Superior temporal gyrus (tissue), 1 donor: ENCODE data around the gene SAP130.
A peak's percentile ranks its signal among the peaks of the same experiment; 100 is the strongest.

ENCODE experiments used
- DNase-seq: peaks from one replicate; pipeline ENCODE4 v3.0.0-alpha.2; 2016; ENCODE audit errors: extremely low spot score

Gene SAP130

DNA sequence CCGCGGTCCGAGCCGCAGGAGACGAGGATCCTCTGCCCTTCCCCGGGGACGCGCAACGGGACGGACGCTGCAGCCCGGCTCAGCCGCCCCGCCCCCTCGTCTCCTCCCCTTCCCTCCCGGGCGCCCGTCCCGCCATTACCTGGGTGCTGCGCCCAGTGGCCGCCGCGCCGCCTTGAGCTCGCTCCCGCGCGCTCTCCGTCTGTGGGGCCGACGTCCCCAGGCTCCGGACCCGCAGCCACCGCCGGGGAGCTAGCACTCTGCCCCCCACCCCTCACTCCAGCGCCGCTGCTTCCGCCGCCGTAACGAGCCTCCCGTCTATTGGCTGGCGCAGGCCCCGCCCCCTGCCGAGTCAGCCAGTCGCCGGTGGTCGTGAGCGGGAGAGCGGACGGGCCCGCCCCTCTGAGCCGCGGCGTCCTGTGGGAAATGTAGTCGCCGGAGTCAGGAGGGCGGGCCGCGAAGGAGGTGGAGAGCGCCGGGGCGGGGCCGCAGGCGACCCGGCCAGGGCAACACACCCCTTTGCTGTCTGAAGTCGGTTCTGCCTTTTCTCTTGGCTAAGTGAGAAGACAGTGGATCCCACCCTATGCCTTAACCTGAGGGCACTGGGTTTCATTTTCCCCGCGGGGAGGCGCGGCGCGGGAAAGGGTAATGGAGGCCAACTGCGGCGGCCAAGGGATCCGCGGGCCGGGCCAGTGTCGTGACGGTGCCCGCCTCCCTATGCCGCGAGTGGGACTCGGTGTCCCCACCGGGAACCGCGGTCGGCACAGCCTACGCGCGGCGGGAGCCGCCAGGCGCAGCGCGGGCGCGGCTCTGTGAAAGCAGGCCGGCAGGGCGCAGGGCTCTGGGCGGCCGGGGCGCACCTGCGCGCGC, at the start of gene SAP130:
Gene SAP130 (minus strand): TSS at position 259 of the 867 bp plus-strand sequence. CDS start 1,767 bp downstream, outside the sequence.
- DNase-seq: peak; percentile 93

DNA sequence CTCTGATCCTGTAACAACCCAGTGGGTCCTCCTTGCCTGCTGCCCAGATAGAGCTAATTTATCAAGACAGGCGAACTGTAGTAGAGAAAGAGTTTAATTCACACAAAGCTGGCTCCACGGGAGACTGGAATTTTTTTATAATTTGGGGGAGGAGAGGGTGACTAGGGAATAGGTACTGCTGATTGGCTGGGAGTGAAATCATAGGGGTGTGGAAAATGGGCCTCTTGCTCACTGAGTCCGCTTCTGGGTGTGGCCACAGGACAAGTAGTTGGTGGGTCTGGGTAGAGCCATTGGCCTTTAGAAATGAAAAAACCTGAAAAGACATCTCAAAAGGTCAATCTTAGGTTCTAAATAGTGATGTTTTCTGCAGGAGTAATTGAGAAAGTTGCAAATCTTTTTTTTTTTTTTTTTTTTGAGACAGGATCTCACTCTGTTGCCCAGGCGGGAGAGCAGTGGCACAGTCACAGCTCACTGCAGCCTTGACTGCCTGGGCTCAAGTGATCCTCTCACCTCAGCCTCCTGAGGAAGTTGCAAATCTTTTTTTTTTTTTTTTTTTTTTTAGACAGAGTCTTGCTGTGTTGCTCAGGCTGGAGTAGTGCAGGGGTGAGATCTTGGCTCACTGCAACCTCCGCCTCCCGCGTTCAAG, 48.7 kb upstream of the SAP130 start:
- DNase-seq: no peak

DNA sequence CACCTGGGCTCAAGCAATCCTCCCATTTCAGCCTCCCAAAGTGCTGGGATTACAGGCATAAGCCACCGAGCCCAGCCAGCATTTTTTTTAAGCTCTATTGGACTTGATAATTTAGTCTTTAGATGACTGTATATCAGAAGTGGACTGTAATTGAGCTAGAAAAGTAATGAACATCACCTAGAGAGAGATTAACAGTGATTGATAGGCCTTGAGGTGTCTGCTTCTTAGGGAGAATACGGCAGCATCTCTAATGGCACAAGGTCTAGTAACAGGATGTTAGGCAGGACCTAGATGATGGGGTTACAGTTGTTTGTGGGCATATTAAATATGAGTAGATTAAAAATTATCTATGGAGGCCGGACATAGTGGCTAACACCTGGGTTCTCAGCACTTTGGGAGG, 45.4 kb upstream of the SAP130 start:
- DNase-seq: no peak

DNA sequence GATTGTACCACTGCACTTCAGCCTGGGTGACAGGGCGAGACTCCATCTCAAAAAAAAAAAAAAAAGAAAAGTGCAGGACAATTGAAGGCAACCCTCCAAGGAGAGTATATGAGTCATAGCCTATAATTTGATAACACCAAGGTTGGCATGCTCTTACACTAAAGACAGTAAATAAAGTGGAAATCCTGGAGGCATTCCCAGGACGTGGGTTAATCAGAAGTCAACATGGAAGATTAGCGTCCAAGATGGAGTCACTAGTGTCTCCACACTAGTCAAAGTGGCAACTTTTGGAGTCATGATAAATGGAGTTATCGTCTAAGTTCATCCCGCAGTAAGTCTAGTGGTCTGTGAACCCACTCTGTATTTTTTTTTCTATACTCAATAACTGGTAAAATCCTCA, 41.9 kb upstream of the SAP130 start:
- DNase-seq: no peak

DNA sequence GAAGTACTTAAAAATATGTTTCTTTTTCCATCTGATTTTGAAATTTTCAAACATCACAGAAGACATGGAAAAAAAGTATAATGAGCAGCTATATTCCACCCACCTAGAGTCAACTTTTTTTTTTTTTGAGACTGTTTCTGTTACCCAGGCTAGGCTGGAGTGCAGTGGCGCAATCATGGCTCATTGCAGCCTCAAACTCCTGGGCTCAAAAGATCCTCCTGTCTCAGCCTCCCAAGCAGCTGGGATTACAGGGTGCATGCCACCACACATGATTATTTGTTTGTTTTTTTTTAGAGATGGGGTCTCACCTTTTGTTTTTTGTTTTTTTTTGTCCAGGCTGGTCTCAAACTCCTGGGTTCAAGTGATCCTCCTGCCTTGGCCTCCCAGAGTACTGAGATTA, 36.5 kb upstream of the SAP130 start:
- DNase-seq: no peak

DNA sequence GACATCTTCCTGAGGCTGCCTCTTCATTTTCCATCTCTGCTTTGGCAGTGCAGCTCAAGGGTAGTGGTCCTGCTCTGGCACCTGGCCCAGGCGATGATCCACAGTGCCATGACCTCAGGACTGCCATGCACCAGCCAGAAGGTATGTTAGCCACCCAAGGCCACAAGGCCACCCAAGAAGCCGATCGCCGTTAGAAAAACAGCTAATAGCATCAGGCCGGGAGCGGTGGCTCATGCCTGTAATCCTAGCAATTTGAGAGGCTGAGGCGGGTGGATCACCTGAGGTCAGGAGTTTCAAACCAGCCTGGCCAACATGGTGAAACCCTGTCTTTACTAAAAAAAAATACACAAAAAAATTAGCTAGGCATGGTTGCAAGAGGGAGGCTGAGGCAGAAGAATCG, 34.7 kb upstream of the SAP130 start:
- no peak for DNase-seq

DNA sequence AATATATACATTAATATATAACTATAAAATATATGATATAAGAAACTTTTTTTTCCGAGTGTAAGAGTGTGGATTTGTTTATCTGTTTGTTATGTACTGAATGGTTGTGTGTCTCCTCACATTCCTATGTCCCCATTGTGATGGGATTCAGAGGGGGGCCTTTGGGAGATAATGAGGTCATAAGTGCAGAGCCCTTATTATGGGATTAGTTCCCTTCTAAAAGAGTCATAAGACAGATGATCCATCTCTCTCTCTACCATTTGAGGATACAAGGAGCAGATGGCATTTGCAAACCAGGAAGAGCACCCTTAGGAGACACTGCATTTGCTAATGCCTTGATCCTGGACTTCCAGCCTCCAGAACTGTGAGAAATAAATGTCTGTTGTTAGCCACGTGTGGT, 30.3 kb upstream of the SAP130 start:
- no peak for DNase-seq

DNA sequence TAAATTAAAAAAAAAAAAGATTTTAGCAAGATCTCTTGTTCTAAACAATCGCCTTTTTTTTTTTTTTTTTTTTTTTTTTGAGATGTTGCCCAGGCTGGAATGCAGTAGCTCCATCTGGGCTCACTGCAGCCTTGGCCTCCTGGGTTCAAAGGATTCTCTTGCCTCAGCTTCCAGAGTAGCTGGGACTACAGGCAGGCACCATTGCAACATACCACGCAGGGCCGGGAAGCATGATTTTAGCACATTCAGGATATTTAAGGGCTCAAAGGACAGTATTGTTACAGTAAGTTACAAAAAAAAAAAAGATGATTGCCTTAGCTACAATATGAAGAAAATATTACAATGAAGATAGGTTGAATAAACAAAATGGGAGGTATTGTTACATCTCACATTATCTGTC, 29.5 kb upstream of the SAP130 start:
- DNase-seq: no peak

DNA sequence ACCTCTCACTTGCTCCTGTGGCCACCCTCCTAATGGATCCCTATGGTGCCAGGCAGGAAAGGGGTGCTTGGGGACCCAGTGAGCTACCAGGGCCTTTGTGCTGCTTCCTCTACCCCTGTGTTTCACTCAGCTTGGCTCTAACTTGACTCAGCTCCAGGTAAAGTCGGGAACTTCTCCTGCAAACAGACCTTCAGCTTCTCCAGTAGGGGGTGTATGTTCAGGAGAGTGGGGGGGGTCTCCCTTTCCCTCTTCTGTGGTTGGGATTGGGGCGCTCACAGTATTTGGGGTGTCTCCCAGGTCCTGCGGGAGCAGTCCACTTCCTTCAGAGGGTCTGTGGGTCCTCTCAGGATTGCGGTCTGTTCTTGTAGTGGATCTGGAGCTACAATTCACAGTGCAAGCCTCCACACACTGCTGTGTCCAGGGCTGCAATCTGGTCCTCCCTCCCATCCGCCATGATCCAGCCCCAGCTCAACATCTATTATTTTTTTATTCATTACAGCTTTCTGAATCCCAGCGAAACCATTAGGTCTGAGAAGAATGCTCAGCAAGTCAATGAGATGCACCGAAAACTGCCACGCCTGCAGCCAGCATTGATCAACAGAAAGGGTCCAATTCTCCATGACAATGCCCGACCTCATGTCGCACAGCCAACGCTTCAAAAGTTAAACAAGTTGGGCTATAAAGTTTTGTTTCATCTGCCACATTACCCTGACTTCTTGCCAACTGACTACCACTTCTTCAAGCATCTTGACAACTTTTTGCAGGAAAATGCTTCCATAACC, 26.4 kb upstream of the SAP130 start:
- no peak for DNase-seq

DNA sequence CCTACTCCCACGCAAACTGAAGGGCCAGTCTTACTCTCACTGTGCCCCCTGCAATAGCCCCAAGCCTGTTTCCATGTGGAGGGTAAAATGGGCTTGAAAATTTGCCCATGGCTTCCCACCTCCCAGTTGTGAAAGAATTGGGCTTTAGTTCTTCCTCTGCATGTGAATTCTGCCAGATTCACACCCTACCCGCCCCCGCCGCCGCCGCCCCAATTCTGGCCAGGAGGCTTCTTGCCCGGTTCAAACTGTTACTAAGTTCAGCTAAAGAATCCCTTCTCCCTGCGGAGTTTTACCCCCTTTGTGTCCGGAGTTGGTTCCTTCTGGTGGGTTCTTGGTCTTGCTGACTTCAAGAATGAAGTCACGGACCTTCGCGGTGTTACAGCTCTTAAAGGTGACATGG, 25.5 kb upstream of the SAP130 start:
- no peak for DNase-seq

DNA sequence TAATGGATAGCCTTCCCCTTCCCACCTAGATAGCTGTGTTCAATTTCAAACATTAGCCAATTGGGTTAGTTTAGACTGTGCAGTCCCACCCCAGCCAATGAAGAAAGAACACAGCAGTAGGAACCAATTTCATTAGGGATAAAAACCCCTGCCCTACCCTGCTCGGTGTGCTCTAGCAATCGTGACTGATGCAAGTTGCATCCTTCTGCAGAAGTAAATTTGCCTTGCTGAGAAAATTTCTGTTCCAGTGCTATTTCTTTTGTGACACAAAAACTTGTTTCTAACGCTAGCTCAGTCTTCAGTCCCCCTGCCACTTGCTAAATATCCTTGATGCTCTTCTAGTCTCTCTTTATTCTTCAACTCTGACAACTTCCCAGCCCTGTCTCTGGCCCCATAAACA, 15.2 kb upstream of the SAP130 start:
- DNase-seq: no peak

DNA sequence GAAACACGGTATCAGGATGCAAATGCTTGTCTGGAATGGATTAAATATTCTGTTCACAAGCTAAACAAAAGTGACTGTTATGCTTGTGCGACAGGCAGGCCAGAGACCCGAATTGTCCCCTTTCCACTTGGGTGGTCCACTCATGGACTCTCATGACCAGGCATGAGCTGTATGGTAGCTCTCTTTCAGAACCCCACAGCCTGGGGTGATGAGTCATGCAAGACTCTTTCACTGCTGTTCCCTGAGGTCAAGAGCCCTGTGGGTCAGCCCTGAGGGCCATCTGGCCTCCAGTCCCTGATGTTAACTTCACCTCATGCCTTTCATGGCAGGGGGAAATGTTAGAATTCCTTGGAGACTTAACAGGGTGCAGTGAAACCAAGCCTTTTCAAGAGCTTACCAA, 13.7 kb upstream of the SAP130 start:
- DNase-seq: no peak

DNA sequence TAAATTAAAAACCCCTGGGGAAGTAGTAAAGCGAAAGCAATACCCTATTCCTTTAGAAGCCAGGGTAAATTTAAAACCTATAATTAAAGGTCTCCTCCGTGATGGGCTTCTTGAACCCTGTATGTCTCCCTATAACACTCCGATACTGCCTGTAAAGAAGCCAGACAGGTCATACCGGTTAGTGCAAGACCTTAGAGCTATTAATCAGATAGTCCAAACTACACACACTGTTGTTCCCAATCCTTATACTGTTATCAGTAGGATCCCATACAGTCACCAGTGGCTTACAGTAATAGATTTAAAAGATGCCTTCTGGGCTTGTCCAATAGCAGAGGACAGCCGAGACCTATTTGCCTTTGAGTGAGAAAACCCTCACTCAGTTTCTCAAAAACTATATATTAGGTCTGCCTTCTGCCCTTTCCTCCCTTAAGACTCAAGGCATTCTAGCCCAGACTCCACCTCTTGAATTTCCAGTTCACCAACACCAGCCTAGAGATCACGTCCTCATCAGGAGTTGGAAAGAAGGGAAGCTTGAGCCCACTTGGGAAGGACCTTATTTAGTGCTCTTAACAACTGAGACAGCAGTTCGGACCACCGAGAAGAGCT, 12.4 kb upstream of the SAP130 start:
- DNase-seq: no peak

DNA sequence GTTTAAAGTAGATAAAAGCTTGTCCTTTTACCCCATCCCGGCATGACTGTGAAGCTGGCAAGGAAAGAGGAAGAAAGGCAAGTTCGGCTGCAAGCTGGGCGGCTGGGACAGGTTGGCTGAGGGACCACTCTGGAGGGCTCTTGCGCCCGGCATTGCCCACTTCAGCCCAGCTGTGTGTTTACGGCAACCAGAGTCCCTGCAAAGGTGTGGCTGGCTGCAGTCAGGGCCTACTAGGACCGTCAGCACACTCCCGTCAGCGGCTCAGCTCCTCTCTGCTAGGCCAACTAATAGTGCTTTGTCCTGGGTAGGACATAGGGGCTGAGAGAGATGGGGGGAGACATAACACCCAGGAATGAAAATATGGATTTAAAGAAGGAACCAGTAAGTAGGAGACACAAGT, 11.7 kb upstream of the SAP130 start:
- DNase-seq: no peak

DNA sequence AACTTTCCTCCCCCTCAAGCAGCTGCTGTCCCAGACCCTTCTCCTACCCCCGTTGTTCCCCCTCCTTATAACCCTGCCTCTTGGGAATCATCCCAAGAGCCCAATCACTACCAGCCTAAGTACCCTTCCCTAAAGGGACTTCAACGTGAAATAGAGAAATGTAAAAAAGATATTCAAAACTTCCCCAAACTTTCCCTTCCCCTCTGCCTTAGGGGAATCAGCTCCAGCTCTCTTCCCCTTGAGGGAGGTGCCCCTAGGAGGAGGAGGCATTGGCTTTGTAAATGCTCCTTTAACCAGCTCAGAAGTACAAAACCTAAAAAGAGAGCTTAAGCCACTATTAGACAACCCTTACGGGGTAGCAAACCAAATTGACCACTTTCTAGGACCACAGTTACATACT, 10.6 kb upstream of the SAP130 start:
- no peak for DNase-seq

DNA sequence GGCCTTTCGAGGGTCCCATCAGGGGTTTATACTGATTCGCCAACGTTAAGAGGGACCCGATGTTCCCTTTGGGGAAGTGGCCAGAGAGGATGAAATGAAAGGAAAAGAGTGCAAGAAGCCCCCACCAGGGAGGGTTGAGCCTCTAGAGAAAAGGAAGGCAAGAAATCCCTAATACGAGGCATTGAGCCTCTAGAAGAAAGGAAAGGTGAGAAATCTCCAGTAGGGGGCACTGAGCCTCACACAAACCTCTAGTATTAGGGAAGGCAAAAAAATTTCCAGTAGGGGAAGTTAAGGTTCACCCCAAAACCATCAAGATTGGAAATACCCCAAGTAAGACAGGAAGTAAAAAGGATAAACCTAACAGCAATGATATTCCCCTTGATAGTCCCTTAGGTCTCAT, 9.8 kb upstream of the SAP130 start:
- no peak for DNase-seq

DNA sequence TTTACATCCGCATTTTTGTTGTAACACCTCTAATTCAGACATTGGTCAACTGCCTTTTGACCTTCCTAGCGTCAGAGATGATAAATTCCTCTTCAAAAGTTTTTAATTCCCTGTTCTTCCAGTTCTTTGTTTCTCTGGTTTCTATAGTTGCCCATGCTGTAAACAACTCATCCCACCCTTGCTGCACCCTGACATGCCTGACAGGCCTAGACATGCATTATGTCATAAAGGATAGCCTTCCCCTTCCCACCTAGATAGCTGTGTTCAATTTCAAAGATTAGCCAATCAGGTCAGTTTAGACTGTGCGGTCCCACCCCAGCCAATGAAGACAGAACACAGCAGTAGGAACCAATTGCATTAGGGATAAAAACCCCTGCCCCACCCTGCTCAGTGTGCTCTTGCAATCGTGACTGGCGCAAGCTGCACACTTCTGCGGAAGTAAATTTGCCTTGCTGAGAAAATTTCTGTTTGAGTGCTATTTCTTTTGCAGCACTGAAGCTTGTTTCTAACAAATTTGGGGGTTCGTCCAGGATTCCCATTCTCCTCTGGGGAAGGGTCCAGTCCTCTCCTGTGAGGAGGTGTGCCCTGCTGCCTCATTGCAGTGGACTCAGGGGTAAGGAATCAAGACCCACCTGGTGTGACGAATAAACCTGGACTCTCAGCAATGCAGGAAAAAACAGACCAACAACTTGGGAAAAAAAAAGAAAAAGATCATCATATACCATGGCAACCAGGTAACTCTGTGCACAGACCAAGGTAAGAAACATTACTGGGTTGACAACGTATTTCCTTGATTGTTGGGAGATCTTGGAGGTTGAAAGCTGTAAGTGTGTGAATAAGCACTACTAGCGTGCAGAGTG, 9.1 kb upstream of the SAP130 start:
- no peak for DNase-seq

DNA sequence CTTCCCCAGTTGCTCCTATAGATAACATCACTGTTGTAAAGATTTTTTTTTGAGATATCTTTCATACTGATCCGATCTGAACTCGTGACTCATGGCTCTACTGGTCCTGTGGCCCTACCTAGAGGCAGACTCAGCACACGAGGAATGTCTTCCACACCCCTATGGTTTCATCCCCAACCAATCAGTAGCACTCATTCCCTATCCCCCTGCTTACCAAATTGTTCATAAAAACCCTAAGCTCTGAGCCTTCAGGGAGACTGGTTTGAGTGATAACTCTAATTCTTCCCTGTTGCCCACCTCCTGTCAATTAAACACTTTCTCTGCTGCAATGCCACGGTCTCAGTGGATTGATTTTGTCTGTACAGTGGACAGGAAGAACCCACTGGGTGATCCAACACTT, 4.2 kb upstream of the SAP130 start:
- no peak for DNase-seq

DNA sequence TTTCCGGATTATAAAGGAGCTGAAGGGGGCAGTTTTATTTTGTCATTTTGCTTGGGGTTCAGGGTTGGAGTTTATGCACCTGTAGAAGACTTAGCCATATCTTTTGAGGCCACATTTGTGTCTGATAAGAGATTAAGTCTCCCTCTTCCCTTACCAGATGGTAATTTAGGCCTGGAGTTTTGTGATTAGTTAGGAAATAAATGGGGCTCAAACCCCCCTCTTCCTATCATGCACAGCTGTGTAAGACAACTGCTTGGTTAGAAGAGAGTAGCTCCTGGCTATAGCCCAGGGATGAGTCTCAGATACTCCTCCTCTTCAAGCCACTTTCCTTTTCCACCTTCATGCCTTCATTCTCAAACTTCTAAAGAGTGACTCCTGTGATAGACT, 802 bp upstream of the SAP130 start:
- DNase-seq: peak; percentile 24

DNA sequence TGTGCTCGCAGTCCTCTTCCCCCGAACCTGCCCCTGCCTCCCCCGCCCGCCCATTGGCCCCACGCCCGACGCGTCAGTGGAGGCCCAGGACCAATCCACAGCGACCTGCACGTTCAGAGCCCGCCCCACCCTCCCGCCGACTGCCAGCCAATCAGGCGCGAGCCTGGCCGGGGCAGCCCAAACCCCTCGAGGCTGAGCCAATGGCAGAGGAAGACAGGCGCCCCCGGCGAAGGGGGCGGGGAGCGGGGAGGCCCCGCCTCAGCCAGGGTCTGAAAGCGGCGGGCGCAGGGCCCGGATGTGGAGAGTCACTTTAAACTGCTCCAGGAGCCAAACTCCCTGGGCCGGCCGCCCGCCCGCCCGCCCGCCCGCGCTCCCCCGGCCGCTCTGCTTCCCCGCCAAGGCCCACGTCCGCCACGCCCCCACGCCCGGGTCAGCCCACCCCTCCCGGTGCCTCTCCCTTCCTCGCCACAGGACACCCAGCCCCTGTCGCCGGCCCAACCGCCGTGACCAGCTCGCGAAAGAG, 520 bp downstream of the SAP130 start:
- DNase-seq: peak; percentile 96
